OCI-LY1 (cell line): ENCODE results near the gene UTF1.

ENCODE experiments used
- CTCF ChIP-seq: fragments of 200-600 bp; sonication (generic), shearing (Covaris generic); IDR thresholded peaks from 2 replicates; pipeline ENCODE4 v1.5.1; 2017; ENCODE audit warnings: mild to moderate bottlenecking, antibody characterized with exemption, low read length, moderate library complexity, mixed read lengths
- EZH2 ChIP-seq: fragments of 200-600 bp; sonication (generic), shearing (Covaris generic); IDR thresholded peaks from 2 replicates; pipeline ENCODE4 v1.8.0; 2017; ENCODE audit warnings: borderline replicate concordance, mixed run types, mild to moderate bottlenecking, antibody characterized with exemption, low read length, moderate library complexity, mixed read lengths

GRCh38 chr10:133230387-133231195 is 574 bp downstream of the UTF1 start:
- TF ChIP-seq CTCF: no peak
- TF ChIP-seq EZH2: no peak
